ENCODE measurements around the gene HAGHL. TPM values are rescaled to one million over a fixed set of nuclear protein-coding genes. Genes with fewer than 3 reads are reported as not detected.

Gene HAGHL
- total and polyA plus RNA-seq, 2 donors (not counting 1 experiment from before 2014, with no cell fraction given): 3.7 to 16.3 TPM

DNA sequence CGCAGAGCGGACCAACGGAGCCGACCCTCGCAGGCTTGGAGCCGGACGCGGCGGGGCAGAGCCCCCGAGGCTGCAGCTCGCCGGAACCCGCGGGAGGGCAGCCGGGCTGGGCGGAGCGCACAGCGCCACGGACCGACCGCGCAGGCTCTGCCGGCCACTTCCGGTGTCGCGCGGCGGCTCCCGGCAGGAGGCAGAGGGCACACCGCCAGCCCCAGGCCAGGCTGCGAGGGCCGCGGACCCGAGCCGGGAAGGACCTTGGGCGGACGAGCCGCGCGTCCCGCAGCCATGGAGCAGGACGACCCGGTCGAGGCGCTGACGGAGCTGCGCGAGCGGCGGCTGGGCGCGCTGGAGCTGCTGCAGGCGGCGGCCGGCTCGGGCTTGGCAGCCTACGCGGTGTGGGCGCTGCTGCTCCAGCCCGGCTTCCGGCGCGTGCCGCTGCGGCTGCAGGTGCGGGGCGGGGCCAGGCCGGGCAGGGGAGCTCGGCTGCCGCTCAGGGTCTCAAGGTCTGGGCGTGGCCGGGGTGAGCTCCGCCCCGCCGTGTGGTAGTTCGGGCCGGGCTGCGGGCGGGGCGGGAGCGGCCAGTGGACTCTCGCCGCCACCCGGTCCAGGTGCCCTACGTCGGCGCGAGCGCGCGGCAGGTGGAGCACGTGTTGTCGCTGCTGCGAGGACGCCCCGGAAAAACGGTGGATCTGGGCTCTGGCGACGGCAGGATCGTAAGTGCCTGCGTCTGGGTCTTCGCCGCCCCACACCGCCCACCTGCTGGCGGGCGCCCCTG lies 5.7 kb upstream of the HAGHL start, which contains the start of gene ANTKMT:
ANTKMT (plus strand) TSS at position 157 of the 775 bp plus-strand sequence; CDS start at position 286, 129 bp downstream.
- H4K20me1 ChIP-seq (ENCODE audit: control insufficient read depth, extremely low read depth, insufficient read depth, low read length): no peaks in the 10 kb centered on the region
- peak within 1 kb of the TSS; percentile 76 for H2AFZ ChIP-seq (ENCODE audit: low read length)
- peaks cover 2% of the 10 kb centered on the region for H3K36me3 ChIP-seq (ENCODE audit: control insufficient read depth, insufficient read depth, low read length)
- H3K27ac ChIP-seq (ENCODE audit: insufficient read depth, low read length): peak within 1 kb of the TSS; percentile 74
- H3K79me2 ChIP-seq (ENCODE audit: control insufficient read depth, insufficient read depth, low read length): no peaks in the 10 kb centered on the region
- H3K9ac ChIP-seq (ENCODE audit: insufficient read depth, low read length): peak within 1 kb of the TSS; percentile 75
- H3K4me3 ChIP-seq (replicated peaks in 1 of 4; ENCODE audit: control extremely low read depth in 1 of 4, insufficient read depth in 1 of 4, low read depth in 3 of 4, low read length in 4 of 4): peak within 1 kb of the TSS; percentile 63 to 88 (median 76)
- H3K4me2 ChIP-seq (ENCODE audit: extremely low read depth, insufficient read depth, low read length): peak within 1 kb of the TSS; percentile 75
- peaks cover 11% of the 10 kb centered on the region for H3K4me1 ChIP-seq (ENCODE audit: control insufficient read depth, extremely low read depth, insufficient read depth, low read length)
- H3K27me3 ChIP-seq (ENCODE audit: control insufficient read depth, insufficient read depth, low read length): no peaks in the 10 kb centered on the region
- TF ChIP-seq, protein P1, sequence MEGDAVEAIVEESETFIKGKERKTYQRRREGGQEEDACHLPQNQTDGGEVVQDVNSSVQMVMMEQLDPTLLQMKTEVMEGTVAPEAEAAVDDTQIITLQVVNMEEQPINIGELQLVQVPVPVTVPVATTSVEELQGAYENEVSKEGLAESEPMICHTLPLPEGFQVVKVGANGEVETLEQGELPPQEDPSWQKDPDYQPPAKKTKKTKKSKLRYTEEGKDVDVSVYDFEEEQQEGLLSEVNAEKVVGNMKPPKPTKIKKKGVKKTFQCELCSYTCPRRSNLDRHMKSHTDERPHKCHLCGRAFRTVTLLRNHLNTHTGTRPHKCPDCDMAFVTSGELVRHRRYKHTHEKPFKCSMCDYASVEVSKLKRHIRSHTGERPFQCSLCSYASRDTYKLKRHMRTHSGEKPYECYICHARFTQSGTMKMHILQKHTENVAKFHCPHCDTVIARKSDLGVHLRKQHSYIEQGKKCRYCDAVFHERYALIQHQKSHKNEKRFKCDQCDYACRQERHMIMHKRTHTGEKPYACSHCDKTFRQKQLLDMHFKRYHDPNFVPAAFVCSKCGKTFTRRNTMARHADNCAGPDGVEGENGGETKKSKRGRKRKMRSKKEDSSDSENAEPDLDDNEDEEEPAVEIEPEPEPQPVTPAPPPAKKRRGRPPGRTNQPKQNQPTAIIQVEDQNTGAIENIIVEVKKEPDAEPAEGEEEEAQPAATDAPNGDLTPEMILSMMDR (conservative IDR thresholded peaks at IDR 0.05 in 1 of 2, IDR thresholded peaks at IDR 0.05 in 1 of 2; ENCODE audit: low read depth in 1 of 2, low read length in 2 of 2): no peak
- TF ChIP-seq EZH2 (IDR thresholded peaks at IDR 0.05; ENCODE audit: low read length, missing control alignments): no peak
- no peaks in the 10 kb centered on the region for H3K9me3 ChIP-seq (ENCODE audit: control insufficient read depth, insufficient read depth, low read depth, low read length)
- peak; percentile 68 to 73 for DNase-seq (ENCODE audit: low read depth in 2 of 2)

DNA sequence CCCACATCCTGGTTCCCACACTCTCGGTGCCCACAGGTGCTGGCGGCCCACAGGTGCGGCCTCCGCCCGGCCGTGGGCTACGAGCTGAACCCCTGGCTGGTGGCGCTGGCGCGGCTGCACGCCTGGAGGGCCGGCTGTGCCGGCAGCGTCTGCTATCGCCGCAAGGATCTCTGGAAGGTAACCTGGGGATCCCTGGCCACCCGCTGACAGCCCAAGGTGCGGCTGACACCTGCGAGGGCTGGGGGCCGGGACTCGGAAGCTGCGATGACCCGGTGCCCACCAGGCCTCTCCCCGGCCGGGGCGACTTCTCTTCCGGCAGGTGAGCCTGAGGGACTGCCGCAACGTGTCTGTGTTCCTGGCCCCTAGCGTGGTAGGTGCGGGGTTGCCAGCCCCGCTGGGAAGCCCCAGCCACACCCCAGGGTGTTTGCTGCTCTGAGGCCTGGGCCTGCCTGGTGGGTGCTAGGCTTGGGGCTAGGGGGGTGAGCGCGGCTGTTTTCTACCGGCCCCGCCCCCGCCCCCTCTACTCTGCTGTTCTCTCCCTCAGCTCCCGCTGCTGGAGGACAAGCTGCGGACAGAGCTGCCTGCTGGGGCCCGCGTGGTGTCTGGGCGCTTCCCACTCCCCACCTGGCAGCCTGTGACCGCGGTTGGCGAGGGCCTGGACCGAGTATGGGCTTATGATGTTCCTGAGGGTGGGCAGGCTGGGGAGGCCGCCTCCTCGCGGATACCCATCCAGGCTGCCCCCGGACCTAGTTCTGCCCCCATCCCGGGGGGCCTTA lies 5.0 kb upstream of the HAGHL start:
- Histone ChIP-seq H3K9me3 (ENCODE audit: control insufficient read depth, insufficient read depth, low read depth, low read length) (no peaks in the 10 kb centered on the region), H3K4me1 (ENCODE audit: control insufficient read depth, extremely low read depth, insufficient read depth, low read length) (peaks cover 9% of the 10 kb centered on the region), H3K27me3 (ENCODE audit: control insufficient read depth, insufficient read depth, low read length) (no peaks in the 10 kb centered on the region), H2AFZ (ENCODE audit: low read length) (no peak overlapping the region), H3K9ac (ENCODE audit: insufficient read depth, low read length) (no peak overlapping the region), H4K20me1 (ENCODE audit: control insufficient read depth, extremely low read depth, insufficient read depth, low read length) (no peaks in the 10 kb centered on the region), H3K27ac (ENCODE audit: insufficient read depth, low read length) (no peak overlapping the region), H3K79me2 (ENCODE audit: control insufficient read depth, insufficient read depth, low read length) (no peaks in the 10 kb centered on the region), H3K4me2 (ENCODE audit: extremely low read depth, insufficient read depth, low read length) (peak overlapping the region; percentile 75), H3K36me3 (ENCODE audit: control insufficient read depth, insufficient read depth, low read length) (peaks cover 2% of the 10 kb centered on the region), H3K4me3 (replicated peaks in 1 of 4; ENCODE audit: control extremely low read depth in 1 of 4, insufficient read depth in 1 of 4, low read depth in 3 of 4, low read length in 4 of 4) (peak overlapping the region in 3 of 4 experiments; percentile 71 to 88 (median 80))
- DNase-seq (ENCODE audit: low read depth in 2 of 2): no peak
- TF ChIP-seq, protein P1 (conservative IDR thresholded peaks at IDR 0.05 in 1 of 2, IDR thresholded peaks at IDR 0.05 in 1 of 2; ENCODE audit: low read depth in 1 of 2, low read length in 2 of 2): no peak
- no peak for TF ChIP-seq EZH2 (IDR thresholded peaks at IDR 0.05; ENCODE audit: low read length, missing control alignments)

Measured in fibroblast of lung (primary cell).